Erythroblast (primary cell): ENCODE results near the gene PYGB.
"Not testable (repeated sequence)": the region's sequence is repeated elsewhere in the genome, so short reads cannot be mapped to it uniquely, and the experiment has no call there.

ENCODE experiments used
- GATA1 ChIP-seq: IDR thresholded peaks from 2 replicates; pipeline ENCODE4 v1.6.1; 2011; ENCODE audit warnings: low read depth, mild to moderate bottlenecking, control low read depth, low read length, moderate library complexity
- POLR2A ChIP-seq: IDR thresholded peaks from 2 replicates; pipeline ENCODE4 v1.6.1; 2011; ENCODE audit warnings: mild to moderate bottlenecking, low read length

DNA sequence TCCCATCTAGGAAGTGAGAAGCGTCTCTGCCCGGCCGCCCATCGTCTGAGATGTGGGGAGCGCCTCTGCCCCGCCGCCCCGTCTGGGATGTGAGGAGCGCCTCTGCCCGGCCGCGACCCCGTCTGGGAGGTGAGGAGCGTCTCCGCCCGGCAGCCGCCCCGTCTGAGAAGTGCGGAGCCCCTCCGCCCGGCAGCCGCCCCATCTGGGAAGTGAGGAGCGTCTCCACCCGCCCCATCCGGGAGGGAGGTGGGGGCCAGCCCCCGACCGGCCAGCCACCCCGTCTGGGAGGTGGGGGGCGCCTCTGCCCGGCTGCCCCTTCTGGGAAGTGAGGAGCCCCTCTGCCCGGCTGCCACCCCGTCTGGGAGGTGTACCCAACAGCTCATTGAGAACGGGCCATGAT, 64.8 kb downstream of the PYGB start:
- not testable (repeated sequence) for TF ChIP-seq POLR2A, GATA1
